ENCODE measurements around the gene IL19.

DNA sequence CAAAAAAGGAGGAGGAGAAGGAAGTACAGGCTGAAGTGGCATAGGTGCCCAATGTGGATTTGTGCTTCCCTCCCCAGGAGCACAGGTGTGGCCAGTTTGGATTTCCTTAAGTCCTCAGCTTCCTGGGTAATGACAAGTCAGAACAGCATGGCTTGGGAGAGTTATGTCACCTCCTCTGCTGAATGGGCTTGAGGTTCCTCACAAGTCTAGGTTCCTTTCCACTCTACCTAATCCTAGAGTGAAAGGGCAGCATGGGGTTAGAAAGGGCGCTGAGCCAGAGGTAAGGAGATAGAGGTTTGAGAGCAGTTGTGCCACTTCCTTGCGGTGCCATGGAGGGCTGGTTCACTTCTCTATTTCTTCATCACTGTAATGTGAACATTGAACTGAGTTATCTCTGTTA lies 59.3 kb downstream of the IL19 start:
- no peak for TF ChIP-seq POLR2A (IDR thresholded peaks at IDR 0.05)
- TF ChIP-seq CTCF (IDR thresholded peaks at IDR 0.05) = no peak
- TF ChIP-seq EP300 (IDR thresholded peaks at IDR 0.05) = no peak
